Measurements from ENCODE around the gene RPL22L1. TPM values are rescaled to one million over a fixed set of nuclear protein-coding genes. Genes with fewer than 3 reads are reported as not detected.

Gene RPL22L1
- total RNA-seq, 2 donors from 2014 or later, result 96.6 to 144 TPM

GRCh38 chr3:170866499-170866898, 3.5 kb downstream of the RPL22L1 start:
- no peaks in the 10 kb centered on the region for H3K9me3 Mint-ChIP-seq
- ATAC-seq (no peak), DNase-seq (ENCODE audit: low spot score) (no peak)
- H3K4me1 Mint-ChIP-seq (ENCODE audit: low read depth in 2 of 2), result peaks cover 24 to 32% of the 10 kb centered on the region in 2 donors
- peak overlapping the region; percentile 72 for H3K4me3 Mint-ChIP-seq
- peak overlapping the region; percentile 64 to 70 for H3K27ac Mint-ChIP-seq
- peaks cover 24% of the 10 kb centered on the region for H3K36me3 Mint-ChIP-seq
- no peaks in the 10 kb centered on the region for H3K27me3 Mint-ChIP-seq

GRCh38 chr3:170865209-170866094, 4.5 kb downstream of the RPL22L1 start:
- H3K36me3 Mint-ChIP-seq, result peaks cover 24% of the 10 kb centered on the region
- no peak for ATAC-seq
- no peaks in the 10 kb centered on the region for H3K9me3 Mint-ChIP-seq

GRCh38 chr3:170864525-170865208, 5.3 kb downstream of the RPL22L1 start:
- H3K36me3 Mint-ChIP-seq, result peaks cover 18% of the 10 kb centered on the region
- peak overlapping the region in 1 of 2 donors; percentile 31 for H3K27ac Mint-ChIP-seq
- no peaks in the 10 kb centered on the region for H3K9me3 Mint-ChIP-seq
- DNase-seq (ENCODE audit: low spot score) (no peak), ATAC-seq (peak in 1 of 2 donors; percentile 39)
- H3K4me1 Mint-ChIP-seq (ENCODE audit: low read depth in 2 of 2), result peaks cover 14 to 23% of the 10 kb centered on the region in 2 donors
- H3K27me3 Mint-ChIP-seq, result peaks cover 0 to 5% of the 10 kb centered on the region in 2 donors
- H3K4me3 Mint-ChIP-seq, result no peak overlapping the region

More at GRCh38 chr3:170865209-170866094, 4.5 kb downstream of the RPL22L1 start:
- H3K27me3 Mint-ChIP-seq, result peaks cover 0 to 5% of the 10 kb centered on the region in 2 donors
- peaks cover 20 to 30% of the 10 kb centered on the region in 2 donors for H3K4me1 Mint-ChIP-seq (ENCODE audit: low read depth in 2 of 2)
- H3K27ac Mint-ChIP-seq, result peak overlapping the region in 1 of 2 donors; percentile 31
- DNase-seq (ENCODE audit: low spot score), result no peak
- no peak overlapping the region for H3K4me3 Mint-ChIP-seq

- ATAC-seq (no peak), DNase-seq (ENCODE audit: low spot score) (no peak)
- Mint-ChIP-seq H3K4me1 (ENCODE audit: low read depth in 2 of 2) (peaks cover 11 to 16% of the 10 kb centered on the region in 2 donors), H3K27ac (no peak overlapping the region), H3K9me3 (no peaks in the 10 kb centered on the region), H3K27me3 (peaks cover 0 to 5% of the 10 kb centered on the region in 2 donors), H3K4me3 (no peak overlapping the region), H3K36me3 (peaks cover 11% of the 10 kb centered on the region)
Measured at GRCh38 chr3:170863816-170864215, 6.2 kb downstream of the RPL22L1 start.

GRCh38 chr3:170862618-170863374, 7.2 kb downstream of the RPL22L1 start:
- no peak for DNase-seq (ENCODE audit: low spot score)
- H3K27ac Mint-ChIP-seq, result no peak overlapping the region
- peaks cover 11% of the 10 kb centered on the region for H3K36me3 Mint-ChIP-seq
- peaks cover 8 to 16% of the 10 kb centered on the region in 2 donors for H3K4me1 Mint-ChIP-seq (ENCODE audit: low read depth in 2 of 2)
- H3K4me3 Mint-ChIP-seq, result no peak overlapping the region
- H3K27me3 Mint-ChIP-seq, result peaks cover 0 to 9% of the 10 kb centered on the region in 2 donors
- ATAC-seq, result peak in 1 of 2 donors; percentile 28
- H3K9me3 Mint-ChIP-seq, result no peaks in the 10 kb centered on the region

GRCh38 chr3:170858599-170858998, 11.4 kb downstream of the RPL22L1 start:
- peaks cover 0 to 11% of the 10 kb centered on the region in 2 donors for H3K27me3 Mint-ChIP-seq
- H3K27ac Mint-ChIP-seq, result no peak overlapping the region
- no peaks in the 10 kb centered on the region for H3K4me1 Mint-ChIP-seq (ENCODE audit: low read depth in 2 of 2)
- H3K4me3 Mint-ChIP-seq, result no peak overlapping the region
- no peak for DNase-seq (ENCODE audit: low spot score)
- no peaks in the 10 kb centered on the region for H3K9me3 Mint-ChIP-seq
- no peak for ATAC-seq
- no peaks in the 10 kb centered on the region for H3K36me3 Mint-ChIP-seq

- DNase-seq (ENCODE audit: low spot score) (no peak), ATAC-seq (no peak)
- Mint-ChIP-seq H3K4me3 (no peak overlapping the region), H3K36me3 (no peaks in the 10 kb centered on the region), H3K27me3 (peaks cover 8% of the 10 kb centered on the region in 2 donors), H3K9me3 (no peaks in the 10 kb centered on the region), H3K27ac (no peak overlapping the region), H3K4me1 (ENCODE audit: low read depth in 2 of 2) (no peaks in the 10 kb centered on the region)
Measured at GRCh38 chr3:170852324-170852723, 17.7 kb downstream of the RPL22L1 start.

GRCh38 chr3:170848292-170848917, 21.6 kb downstream of the RPL22L1 start:
- no peak for DNase-seq (ENCODE audit: low spot score)

GRCh38 chr3:170844377-170844776, 25.6 kb downstream of the RPL22L1 start:
- ATAC-seq, result no peak
- peaks cover 23 to 37% of the 10 kb centered on the region in 2 donors for H3K27me3 Mint-ChIP-seq

More at GRCh38 chr3:170848292-170848917, 21.6 kb downstream of the RPL22L1 start:
- Mint-ChIP-seq H3K4me1 (ENCODE audit: low read depth in 2 of 2) (no peaks in the 10 kb centered on the region), H3K4me3 (no peak overlapping the region), H3K27me3 (peaks cover 17 to 24% of the 10 kb centered on the region in 2 donors), H3K9me3 (no peaks in the 10 kb centered on the region), H3K27ac (no peak overlapping the region), H3K36me3 (no peaks in the 10 kb centered on the region)
- no peak for ATAC-seq

GRCh38 chr3:170840291-170840859, 29.6 kb downstream of the RPL22L1 start:
- ATAC-seq (no peak), DNase-seq (ENCODE audit: low spot score) (no peak)
- no peaks in the 10 kb centered on the region for H3K4me1 Mint-ChIP-seq (ENCODE audit: low read depth in 2 of 2)
- no peak overlapping the region for H3K4me3 Mint-ChIP-seq
- H3K27ac Mint-ChIP-seq, result no peak overlapping the region
- peaks cover 26 to 49% of the 10 kb centered on the region in 2 donors for H3K27me3 Mint-ChIP-seq
- H3K36me3 Mint-ChIP-seq, result no peaks in the 10 kb centered on the region
- no peaks in the 10 kb centered on the region for H3K9me3 Mint-ChIP-seq

More at GRCh38 chr3:170844377-170844776, 25.6 kb downstream of the RPL22L1 start:
- no peak overlapping the region for H3K4me3 Mint-ChIP-seq
- no peaks in the 10 kb centered on the region for H3K4me1 Mint-ChIP-seq (ENCODE audit: low read depth in 2 of 2)
- no peak for DNase-seq (ENCODE audit: low spot score)
- no peak overlapping the region for H3K27ac Mint-ChIP-seq
- no peaks in the 10 kb centered on the region for H3K36me3 Mint-ChIP-seq
- no peaks in the 10 kb centered on the region for H3K9me3 Mint-ChIP-seq

- no peak overlapping the region for H3K27ac Mint-ChIP-seq
- H3K9me3 Mint-ChIP-seq, result no peaks in the 10 kb centered on the region
- ATAC-seq, result no peak
- H3K36me3 Mint-ChIP-seq, result no peaks in the 10 kb centered on the region
- no peaks in the 10 kb centered on the region for H3K4me1 Mint-ChIP-seq (ENCODE audit: low read depth in 2 of 2)
- DNase-seq (ENCODE audit: low spot score), result no peak
- peaks cover 25 to 48% of the 10 kb centered on the region in 2 donors for H3K27me3 Mint-ChIP-seq
- H3K4me3 Mint-ChIP-seq, result no peak overlapping the region
Measured at GRCh38 chr3:170839518-170840100, 30.4 kb downstream of the RPL22L1 start.

GRCh38 chr3:170836491-170836890, 33.5 kb downstream of the RPL22L1 start:
- no peaks in the 10 kb centered on the region for H3K36me3 Mint-ChIP-seq
- H3K4me1 Mint-ChIP-seq (ENCODE audit: low read depth in 2 of 2), result no peaks in the 10 kb centered on the region
- ATAC-seq, result no peak
- no peaks in the 10 kb centered on the region for H3K9me3 Mint-ChIP-seq
- no peak overlapping the region for H3K4me3 Mint-ChIP-seq
- no peak overlapping the region for H3K27ac Mint-ChIP-seq
- peaks cover 17 to 24% of the 10 kb centered on the region in 2 donors for H3K27me3 Mint-ChIP-seq
- DNase-seq (ENCODE audit: low spot score), result no peak

All from natural killer cell treated with Interleukin-12 subunit alpha and Interleukin-12 subunit beta and Interleukin-15 and Interleukin-18, amount 100 ng/mL, for 72 hours (primary cell).